GM12878 (cell line): Measurements from ENCODE around the gene OR2T33. TPM values are rescaled to one million over a fixed set of nuclear protein-coding genes. Genes with fewer than 3 reads are reported as not detected.

Experiments
- CEBPB ChIP-seq, 2 experiments: fragments of 150-350 bp in 1 of 2; IDR thresholded peaks; 2 replicates each; pipeline ENCODE4 v1.6.1; 2012 to 2014; ENCODE audit warnings: low read depth in 2 of 2, low read length in 2 of 2, borderline replicate concordance in 1 of 2, inconsistent platforms in 1 of 2
- CREB1 ChIP-seq: IDR thresholded peaks from 2 replicates; pipeline ENCODE4 v1.6.1; 2012; ENCODE audit warnings: low read depth, mild to moderate bottlenecking, inconsistent platforms
- CREM ChIP-seq: IDR thresholded peaks from 2 replicates; pipeline ENCODE4 v1.6.1; 2014; ENCODE audit warnings: antibody characterized with exemption, low read depth
- CTCF ChIP-seq, 3 experiments: IDR thresholded peaks in 2 of 3; conservative IDR thresholded peaks in 1 of 3; 2 replicates each; pipeline ENCODE4 v1.5.1; 2011; ENCODE audit warnings: low read depth in 3 of 3, low read length in 3 of 3, mild to moderate bottlenecking in 3 of 3, control low read depth in 2 of 3, moderate library complexity in 2 of 3, inconsistent platforms in 1 of 3, mixed read lengths in 1 of 3; ENCODE audit not compliant: control insufficient read depth in 2 of 3, insufficient read depth in 1 of 3; ENCODE audit errors: extremely low read depth in 1 of 3
- E2F4 ChIP-seq: IDR thresholded peaks from 2 replicates; pipeline ENCODE4 v1.6.1; 2012; ENCODE audit warnings: low read depth, low read length, improper control_type of control experiment
- EGR1 ChIP-seq, 2 experiments: IDR thresholded peaks; 1 replicate in 1 of 2; 2 replicates in 1 of 2; pipeline ENCODE4 v1.6.1; 2011 to 2012; ENCODE audit warnings: low read depth in 2 of 2, low read length in 2 of 2, borderline replicate concordance in 1 of 2, mild to moderate bottlenecking in 1 of 2, moderate library complexity in 1 of 2
- ESRRA ChIP-seq: IDR thresholded peaks from 2 replicates; pipeline ENCODE4 v1.6.1; 2012; ENCODE audit warnings: mild to moderate bottlenecking, low read length, improper control_type of control experiment
- FOXM1 ChIP-seq: IDR thresholded peaks from 2 replicates; pipeline ENCODE4 v1.6.1; 2012; ENCODE audit warnings: low read depth, mild to moderate bottlenecking, inconsistent platforms, low read length, moderate library complexity
- GABPA ChIP-seq: IDR thresholded peaks from 2 replicates; pipeline ENCODE4 v1.6.1; 2014; ENCODE audit warnings: antibody characterized with exemption, low read depth, mild to moderate bottlenecking, inconsistent platforms
- HDAC2 ChIP-seq: fragments of 200-600 bp; sonication (generic); IDR thresholded peaks from 2 replicates; pipeline ENCODE4 v1.6.1; 2017
- JUNB ChIP-seq: IDR thresholded peaks from 2 replicates; pipeline ENCODE4 v1.6.1; 2016; ENCODE audit warnings: antibody characterized with exemption, mild to moderate bottlenecking
- NR2C2 ChIP-seq: IDR thresholded peaks from 2 replicates; pipeline ENCODE4 v1.6.1; 2011; ENCODE audit warnings: borderline replicate concordance, low read depth; ENCODE audit not compliant: control insufficient read depth, insufficient read length
- PAX8 ChIP-seq: fragments of 450-650 bp; IDR thresholded peaks from 2 replicates; pipeline ENCODE4 v1.6.1; 2017; ENCODE audit warnings: mild to moderate bottlenecking, moderate library complexity
- RAD21 ChIP-seq: IDR thresholded peaks from 2 replicates; pipeline ENCODE4 v1.6.1; 2011; ENCODE audit warnings: mild to moderate bottlenecking, low read depth, low read length, moderate library complexity; ENCODE audit not compliant: insufficient read depth
- RB1 ChIP-seq: fragments of 450-650 bp; formaldehyde crosslinking; IDR thresholded peaks from 2 replicates; pipeline ENCODE4 v1.6.1; 2017; ENCODE audit warnings: mild to moderate bottlenecking, borderline replicate concordance
- SRF ChIP-seq, 2 experiments: IDR thresholded peaks; 2 replicates each; pipeline ENCODE4 v1.6.1; 2011; ENCODE audit warnings: low read depth in 2 of 2, low read length in 2 of 2, mild to moderate bottlenecking in 1 of 2, moderate library complexity in 1 of 2
- USF2 ChIP-seq: IDR thresholded peaks from 2 replicates; pipeline ENCODE4 v1.6.1; 2011; ENCODE audit warnings: low read depth, low read length, improper control_type of control experiment, borderline replicate concordance
- polyA plus RNA-seq, 11 experiments: library from polyadenylated mRNA; depleted of rRNA in 4 of 11; unstranded in 6 of 11; stranded (reverse) in 5 of 11; fragments of >200 nt; fragmentation: Nextera tagmentation in 4 of 11; fragmentation: Illumina TruSeq in 1 of 11; extraction: Ambion mirVana in 4 of 11; extraction: Trizol in 1 of 11; gene quantifications; 1 replicate in 1 of 11; 2 replicates in 10 of 11; pipeline versions ENCODE4 v1.2.1 to v1.2.3, GENCODE V29; 2011 to 2016; ENCODE audit warnings: inconsistent platforms in 2 of 11, missing spikeins in 2 of 11, low read depth in 1 of 11
- total RNA-seq, 4 experiments: library from RNA; depleted of rRNA in 3 of 4; stranded (reverse); fragments of >200 nt in 3 of 4; fragmentation: Illumina TruSeq in 1 of 4; extraction: Trizol in 1 of 4; gene quantifications; 2 replicates each; pipeline versions ENCODE4 v1.2.1 to v1.2.3, GENCODE V29; 2013 to 2021
- TF ChIP-seq, protein P1 (sequence below): fragments of 450-650 bp; IDR thresholded peaks from 2 replicates; pipeline ENCODE4 v1.6.1; 2017; ENCODE audit warnings: mild to moderate bottlenecking
- TF ChIP-seq, protein P2 (sequence below): fragments of 450-650 bp; IDR thresholded peaks from 2 replicates; pipeline ENCODE4 v1.6.1; 2017; ENCODE audit warnings: low read depth, mild to moderate bottlenecking, moderate library complexity
- TF ChIP-seq, protein P3 (sequence below): fragments of 450-650 bp; formaldehyde crosslinking; IDR thresholded peaks from 2 replicates; pipeline ENCODE4 v1.5.0; 2022; ENCODE audit warnings: mild to moderate bottlenecking, missing genetic modification characterization

OR2T33 gene
- total and polyA plus RNA-seq, 10 of the 15 experiments (the other 5 are each of a cell fraction or from before 2014, with no cell fraction given) = not detected

GRCh38 chr1:248243204-248243603 is 34.6 kb downstream of the OR2T33 start (continued):
- TF ChIP-seq CTCF (IDR thresholded peaks at IDR 0.05 in 2 of 3, conservative IDR thresholded peaks at IDR 0.05 in 1 of 3; ENCODE audit: control insufficient read depth in 2 of 3, extremely low read depth in 1 of 3, insufficient read depth in 1 of 3, low read depth in 3 of 3, low read length in 3 of 3) (peak; percentile 75 to 83 (median 79)), E2F4 (no peak), USF2 (no peak), GABPA (no peak), JUNB (no peak), CREM (no peak), RAD21 (peak; percentile 87), EGR1 (IDR thresholded peaks at IDR 0.05; ENCODE audit: borderline replicate concordance in 1 of 2, low read depth in 2 of 2, low read length in 2 of 2) (no peak), ESRRA (no peak), CEBPB (IDR thresholded peaks at IDR 0.05; ENCODE audit: borderline replicate concordance in 1 of 2, low read depth in 2 of 2, low read length in 2 of 2) (no peak), SRF (IDR thresholded peaks at IDR 0.05; ENCODE audit: low read depth in 2 of 2, low read length in 2 of 2) (no peak), NR2C2 (no peak), PAX8 (no peak), FOXM1 (peak; percentile 35; the same call in 1 of the 2 replicates), CREB1 (no peak), RB1 (no peak), HDAC2 (no peak)
- TF ChIP-seq, protein P1, sequence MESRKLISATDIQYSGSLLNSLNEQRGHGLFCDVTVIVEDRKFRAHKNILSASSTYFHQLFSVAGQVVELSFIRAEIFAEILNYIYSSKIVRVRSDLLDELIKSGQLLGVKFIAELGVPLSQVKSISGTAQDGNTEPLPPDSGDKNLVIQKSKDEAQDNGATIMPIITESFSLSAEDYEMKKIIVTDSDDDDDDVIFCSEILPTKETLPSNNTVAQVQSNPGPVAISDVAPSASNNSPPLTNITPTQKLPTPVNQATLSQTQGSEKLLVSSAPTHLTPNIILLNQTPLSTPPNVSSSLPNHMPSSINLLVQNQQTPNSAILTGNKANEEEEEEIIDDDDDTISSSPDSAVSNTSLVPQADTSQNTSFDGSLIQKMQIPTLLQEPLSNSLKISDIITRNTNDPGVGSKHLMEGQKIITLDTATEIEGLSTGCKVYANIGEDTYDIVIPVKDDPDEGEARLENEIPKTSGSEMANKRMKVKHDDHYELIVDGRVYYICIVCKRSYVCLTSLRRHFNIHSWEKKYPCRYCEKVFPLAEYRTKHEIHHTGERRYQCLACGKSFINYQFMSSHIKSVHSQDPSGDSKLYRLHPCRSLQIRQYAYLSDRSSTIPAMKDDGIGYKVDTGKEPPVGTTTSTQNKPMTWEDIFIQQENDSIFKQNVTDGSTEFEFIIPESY = no peak
- TF ChIP-seq, protein P2, sequence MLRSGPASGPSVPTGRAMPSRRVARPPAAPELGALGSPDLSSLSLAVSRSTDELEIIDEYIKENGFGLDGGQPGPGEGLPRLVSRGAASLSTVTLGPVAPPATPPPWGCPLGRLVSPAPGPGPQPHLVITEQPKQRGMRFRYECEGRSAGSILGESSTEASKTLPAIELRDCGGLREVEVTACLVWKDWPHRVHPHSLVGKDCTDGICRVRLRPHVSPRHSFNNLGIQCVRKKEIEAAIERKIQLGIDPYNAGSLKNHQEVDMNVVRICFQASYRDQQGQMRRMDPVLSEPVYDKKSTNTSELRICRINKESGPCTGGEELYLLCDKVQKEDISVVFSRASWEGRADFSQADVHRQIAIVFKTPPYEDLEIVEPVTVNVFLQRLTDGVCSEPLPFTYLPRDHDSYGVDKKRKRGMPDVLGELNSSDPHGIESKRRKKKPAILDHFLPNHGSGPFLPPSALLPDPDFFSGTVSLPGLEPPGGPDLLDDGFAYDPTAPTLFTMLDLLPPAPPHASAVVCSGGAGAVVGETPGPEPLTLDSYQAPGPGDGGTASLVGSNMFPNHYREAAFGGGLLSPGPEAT = no peak
- TF ChIP-seq, protein P3, sequence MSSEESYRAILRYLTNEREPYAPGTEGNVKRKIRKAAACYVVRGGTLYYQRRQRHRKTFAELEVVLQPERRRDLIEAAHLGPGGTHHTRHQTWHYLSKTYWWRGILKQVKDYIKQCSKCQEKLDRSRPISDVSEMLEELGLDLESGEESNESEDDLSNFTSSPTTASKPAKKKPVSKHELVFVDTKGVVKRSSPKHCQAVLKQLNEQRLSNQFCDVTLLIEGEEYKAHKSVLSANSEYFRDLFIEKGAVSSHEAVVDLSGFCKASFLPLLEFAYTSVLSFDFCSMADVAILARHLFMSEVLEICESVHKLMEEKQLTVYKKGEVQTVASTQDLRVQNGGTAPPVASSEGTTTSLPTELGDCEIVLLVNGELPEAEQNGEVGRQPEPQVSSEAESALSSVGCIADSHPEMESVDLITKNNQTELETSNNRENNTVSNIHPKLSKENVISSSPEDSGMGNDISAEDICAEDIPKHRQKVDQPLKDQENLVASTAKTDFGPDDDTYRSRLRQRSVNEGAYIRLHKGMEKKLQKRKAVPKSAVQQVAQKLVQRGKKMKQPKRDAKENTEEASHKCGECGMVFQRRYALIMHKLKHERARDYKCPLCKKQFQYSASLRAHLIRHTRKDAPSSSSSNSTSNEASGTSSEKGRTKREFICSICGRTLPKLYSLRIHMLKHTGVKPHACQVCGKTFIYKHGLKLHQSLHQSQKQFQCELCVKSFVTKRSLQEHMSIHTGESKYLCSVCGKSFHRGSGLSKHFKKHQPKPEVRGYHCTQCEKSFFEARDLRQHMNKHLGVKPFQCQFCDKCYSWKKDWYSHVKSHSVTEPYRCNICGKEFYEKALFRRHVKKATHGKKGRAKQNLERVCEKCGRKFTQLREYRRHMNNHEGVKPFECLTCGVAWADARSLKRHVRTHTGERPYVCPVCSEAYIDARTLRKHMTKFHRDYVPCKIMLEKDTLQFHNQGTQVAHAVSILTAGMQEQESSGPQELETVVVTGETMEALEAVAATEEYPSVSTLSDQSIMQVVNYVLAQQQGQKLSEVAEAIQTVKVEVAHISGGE (CRISPR knock-in tag) = no peak
